H1 (cell line): Measurements from ENCODE around the gene SLC16A9. TPM values are rescaled to one million over a fixed set of nuclear protein-coding genes. Genes with fewer than 3 reads are reported as not detected.

Experiments
- CTCF ChIA-PET: fragments of 300-600 bp; sonication (Branson Sonifier 250); formaldehyde crosslinking; loops from one replicate; lab custom pipeline; 2021; ENCODE audit not compliant: partially characterized antibody; lab: Charles Lee
- POLR2A ChIA-PET: fragments of 300-600 bp; sonication (Branson Sonifier 250); formaldehyde crosslinking; loops from one replicate; lab custom pipeline; 2021; ENCODE audit warnings: inconsistent platforms; ENCODE audit not compliant: partially characterized antibody; lab: Charles Lee
- DNase-seq, 2 experiments: peaks; one replicate each; pipeline versions ENCODE4 v3.0.0 to v3.0.0-alpha.2; 2010 to 2022; ENCODE audit warnings: low spot score in 2 of 2, low read depth in 1 of 2, mixed read lengths in 1 of 2
- FAIRE-seq: peaks from 2 replicates; lab custom pipeline; 2011; peaks lifted over from hg19 to GRCh38; lab: Jason Lieb, UNC
- H2AFZ ChIP-seq: 2 replicates; pipeline ENCODE4 v1.8.1; 2012; ENCODE audit warnings: low read length, inconsistent platforms
- H2AK5ac ChIP-seq: 2 replicates; pipeline ENCODE4 v1.6.1; 2013; ENCODE audit warnings: low read depth, low read length
- H2BK120ac ChIP-seq: replicated peaks from 2 replicates; pipeline ENCODE3; 2013; ENCODE audit warnings: low read depth, low read length, inconsistent platforms
- H2BK12ac ChIP-seq: 2 replicates; pipeline ENCODE4 v1.6.1; 2013; ENCODE audit warnings: low read depth, low read length
- H2BK15ac ChIP-seq: 2 replicates; pipeline ENCODE4 v1.6.1; 2013; ENCODE audit warnings: low read length
- H2BK20ac ChIP-seq: 2 replicates; pipeline ENCODE4 v1.6.1; 2013; ENCODE audit warnings: low read length
- H2BK5ac ChIP-seq: 2 replicates; pipeline ENCODE4 v1.6.1; 2013; ENCODE audit warnings: low read depth, low read length
- H3K14ac ChIP-seq: 2 replicates; pipeline ENCODE4 v1.6.1; 2013; ENCODE audit warnings: inconsistent platforms; ENCODE audit not compliant: insufficient read length
- H3K18ac ChIP-seq: 2 replicates; pipeline ENCODE4 v1.6.1; 2013; ENCODE audit warnings: low read length; ENCODE audit errors: extremely low read depth
- H3K23ac ChIP-seq: 2 replicates; pipeline ENCODE4 v1.6.1; 2013; ENCODE audit warnings: inconsistent platforms; ENCODE audit not compliant: insufficient read length
- H3K23me2 ChIP-seq: 2 replicates; pipeline ENCODE4 v1.6.1; 2013; ENCODE audit warnings: low read depth, low read length
- H3K27ac ChIP-seq: 2 replicates; pipeline ENCODE4 v1.6.1; 2011; ENCODE audit warnings: low read depth, low read length, inconsistent platforms
- H3K27me3 ChIP-seq, 4 experiments: replicated peaks in 1 of 4; 1 replicate in 1 of 4; 2 replicates in 3 of 4; pipeline versions ENCODE4 v1.6.1 to v1.8.1; 2011 to 2013; ENCODE audit warnings: low read length in 3 of 4, mild to moderate bottlenecking in 3 of 4, inconsistent platforms in 2 of 4, mixed read lengths in 2 of 4, moderate library complexity in 1 of 4; ENCODE audit not compliant: control insufficient read depth in 3 of 4, insufficient read depth in 3 of 4; ENCODE audit errors: extremely low read depth in 1 of 4
- H3K36me3 ChIP-seq, 4 experiments: 2 replicates each; pipeline versions ENCODE4 v1.6.1 to v1.8.1; 2011 to 2013; ENCODE audit warnings: mild to moderate bottlenecking in 4 of 4, low read length in 3 of 4, moderate library complexity in 2 of 4, control low read depth in 1 of 4, inconsistent platforms in 1 of 4; ENCODE audit not compliant: insufficient read depth in 4 of 4, control insufficient read depth in 2 of 4
- H3K4ac ChIP-seq: replicated peaks from 2 replicates; pipeline ENCODE3; 2013; ENCODE audit warnings: low read length, low read depth, mixed read lengths, inconsistent platforms; ENCODE audit not compliant: insufficient read length
- H3K4me1 ChIP-seq, 4 experiments: replicated peaks in 1 of 4; 1 replicate in 1 of 4; 2 replicates in 3 of 4; pipeline versions ENCODE4 v1.6.1 to v1.8.1; 2011 to 2013; ENCODE audit warnings: low read length in 3 of 4, inconsistent platforms in 2 of 4, mixed read lengths in 1 of 4; ENCODE audit not compliant: insufficient read depth in 4 of 4, control insufficient read depth in 3 of 4
- H3K4me2 ChIP-seq, 2 experiments: 2 replicates each; pipeline versions ENCODE4 v1.6.1 to v1.8.1; 2011 to 2013; ENCODE audit warnings: low read depth in 2 of 2, low read length in 2 of 2, control low read depth in 1 of 2, inconsistent platforms in 1 of 2, mild to moderate bottlenecking in 1 of 2; ENCODE audit not compliant: insufficient read depth in 1 of 2
- H3K4me3 ChIP-seq, 4 experiments: fragments of 200-600, 300-600 bp in 1 of 4; sonication (generic), shearing (Covaris generic), sonication (Bioruptor Twin) in 1 of 4; 2 replicates each; pipeline versions ENCODE4 v1.5.1 to v1.8.1; 2011 to 2016; ENCODE audit warnings: low read length in 4 of 4, low read depth in 3 of 4, control low read depth in 2 of 4, inconsistent platforms in 2 of 4, mild to moderate bottlenecking in 2 of 4, mixed read lengths in 1 of 4, moderate library complexity in 1 of 4; ENCODE audit not compliant: insufficient read depth in 2 of 4; ENCODE audit errors: extremely low read depth in 1 of 4
- H3K56ac ChIP-seq: replicated peaks from 2 replicates; pipeline ENCODE3; 2013; ENCODE audit warnings: low read depth, mild to moderate bottlenecking, mixed read lengths, low read length, inconsistent platforms; ENCODE audit not compliant: insufficient read length
- H3K79me1 ChIP-seq: 2 replicates; pipeline ENCODE4 v1.6.1; 2013; ENCODE audit warnings: low read depth, low read length, control low read depth
- H3K79me2 ChIP-seq, 2 experiments: 2 replicates each; pipeline versions ENCODE4 v1.6.1 to v1.8.1; 2012 to 2013; ENCODE audit warnings: low read length in 2 of 2, mild to moderate bottlenecking in 2 of 2, inconsistent platforms in 1 of 2; ENCODE audit not compliant: insufficient read depth in 2 of 2, control insufficient read depth in 1 of 2
- H3K9ac ChIP-seq, 4 experiments: replicated peaks in 1 of 4; 1 replicate in 1 of 4; 2 replicates in 3 of 4; pipeline versions ENCODE4 v1.6.1 to v1.8.1; 2011 to 2013; ENCODE audit warnings: low read depth in 3 of 4, low read length in 3 of 4, control low read depth in 2 of 4, mild to moderate bottlenecking in 2 of 4, moderate library complexity in 2 of 4, inconsistent platforms in 1 of 4; ENCODE audit errors: extremely low read depth in 1 of 4
- H3K9me3 ChIP-seq, 2 experiments: 2 replicates each; pipeline versions ENCODE4 v1.6.1 to v1.8.1; 2012 to 2013; ENCODE audit warnings: mild to moderate bottlenecking in 2 of 2, moderate library complexity in 2 of 2, control low read depth in 1 of 2, inconsistent platforms in 1 of 2, low read depth in 1 of 2, low read length in 1 of 2, mixed read lengths in 1 of 2; ENCODE audit not compliant: insufficient read depth in 2 of 2
- H4K20me1 ChIP-seq, 2 experiments: replicated peaks in 1 of 2; 2 replicates each; pipeline versions ENCODE3 to v1.8.1; 2011 to 2013; ENCODE audit warnings: inconsistent platforms in 2 of 2, low read length in 2 of 2, mild to moderate bottlenecking in 1 of 2; ENCODE audit not compliant: insufficient read depth in 2 of 2, control insufficient read depth in 1 of 2
- H4K5ac ChIP-seq: 2 replicates; pipeline ENCODE4 v1.6.1; 2013; ENCODE audit warnings: low read length, low read depth, mixed read lengths, inconsistent platforms; ENCODE audit not compliant: insufficient read length
- H4K8ac ChIP-seq: 2 replicates; pipeline ENCODE4 v1.8.0; 2013; ENCODE audit warnings: mild to moderate bottlenecking, moderate library complexity, low read length, inconsistent platforms; ENCODE audit not compliant: insufficient read depth; ENCODE audit errors: extremely low read depth
- H4K91ac ChIP-seq: replicated peaks from 2 replicates; pipeline ENCODE3; 2013; ENCODE audit warnings: low read length, mixed read lengths, inconsistent platforms; ENCODE audit not compliant: insufficient read length
- EGR1 ChIP-seq: IDR thresholded peaks from 2 replicates; pipeline ENCODE4 v1.6.1; 2011; ENCODE audit warnings: low read depth, low read length, borderline replicate concordance
- JUND ChIP-seq: IDR thresholded peaks from 2 replicates; pipeline ENCODE4 v1.6.1; 2011; ENCODE audit warnings: mild to moderate bottlenecking, improper control_type of control experiment, low read length
- RAD21 ChIP-seq, 2 experiments: IDR thresholded peaks in 1 of 2; conservative IDR thresholded peaks in 1 of 2; 2 replicates each; pipeline ENCODE4 v1.6.1; 2011; ENCODE audit warnings: low read depth in 2 of 2, low read length in 2 of 2, improper control_type of control experiment in 1 of 2, inconsistent platforms in 1 of 2, mild to moderate bottlenecking in 1 of 2, moderate library complexity in 1 of 2
- SIN3A ChIP-seq, 2 experiments: IDR thresholded peaks in 1 of 2; conservative IDR thresholded peaks in 1 of 2; 2 replicates each; pipeline ENCODE4 v1.6.1; 2011 to 2012; ENCODE audit warnings: low read length in 2 of 2, improper control_type of control experiment in 1 of 2, low read depth in 1 of 2, mild to moderate bottlenecking in 1 of 2
- YY1 ChIP-seq: IDR thresholded peaks from 2 replicates; pipeline ENCODE4 v1.6.1; 2011; ENCODE audit warnings: low read depth, mild to moderate bottlenecking, low read length
- WGBS, 2 experiments: shearing (Covaris generic) in 1 of 2; methylation state at CpG; one replicate each; pipeline versions ENCODE4 v1.1.6 to v1.1.7; 2013 to 2015; ENCODE audit warnings: low lambda C conversion rate in 2 of 2, mixed read lengths in 2 of 2, inconsistent platforms in 1 of 2, low coverage in 1 of 2, missing lambda C conversion rate in 1 of 2; ENCODE audit not compliant: insufficient replicate concordance in 2 of 2, insufficient coverage in 1 of 2, insufficient read length in 1 of 2; ENCODE audit errors: extremely low coverage in 1 of 2, missing lambda C conversion rate in 1 of 2; 5-methylcytosine and 5-hydroxymethylcytosine counted together
- polyA plus RNA-seq, 7 experiments: library from polyadenylated mRNA; depleted of rRNA in 3 of 7; stranded (reverse) in 5 of 7; unstranded in 2 of 7; fragments of >200 nt in 5 of 7; fragments of 200-250 nt in 2 of 7; gene quantifications; 1 replicate in 5 of 7; 2 replicates in 1 of 7; 4 replicates in 1 of 7; pipeline versions ENCODE4 v1.2.1 to v1.2.3, GENCODE V29; 2011 to 2013; ENCODE audit warnings: missing spikeins in 2 of 7, mixed read lengths in 2 of 7
- total RNA-seq: library from RNA; stranded (reverse); fragmentation: NEBNext Ultra II Directional; extraction: Animal tissue kit (Norgen Biotek cat#: 25700); gene quantifications from 2 replicates; pipeline ENCODE4 v1.2.1, GENCODE V29; 2021
- TF ChIP-seq, protein P1 (sequence below), 3 experiments: IDR thresholded peaks; 1 replicate in 2 of 3; 2 replicates in 1 of 3; pipeline versions ENCODE4 v1.5.1 to v1.6.1; 2011; ENCODE audit warnings: low read length in 3 of 3, mild to moderate bottlenecking in 3 of 3, inconsistent platforms in 2 of 3, low read depth in 1 of 3, moderate library complexity in 1 of 3; ENCODE audit not compliant: insufficient read depth in 1 of 3; ENCODE audit errors: control extremely low read depth in 1 of 3

SLC16A9 gene
- total and polyA plus RNA-seq, 2 of the 8 experiments (the other 6 are each of a cell fraction or from before 2014, with no cell fraction given) = 11.2 to 20.5 TPM

- no peaks in the 10 kb centered on the region for H3K9me3 ChIP-seq
- TF ChIP-seq YY1 = peak; percentile 91
- TF ChIP-seq EGR1 = no peak
- no peak for TF ChIP-seq SIN3A (conservative IDR thresholded peaks at IDR 0.05 in 1 of 2, IDR thresholded peaks at IDR 0.05 in 1 of 2; ENCODE audit: low read depth in 1 of 2, low read length in 2 of 2)
- TF ChIP-seq, protein P1, sequence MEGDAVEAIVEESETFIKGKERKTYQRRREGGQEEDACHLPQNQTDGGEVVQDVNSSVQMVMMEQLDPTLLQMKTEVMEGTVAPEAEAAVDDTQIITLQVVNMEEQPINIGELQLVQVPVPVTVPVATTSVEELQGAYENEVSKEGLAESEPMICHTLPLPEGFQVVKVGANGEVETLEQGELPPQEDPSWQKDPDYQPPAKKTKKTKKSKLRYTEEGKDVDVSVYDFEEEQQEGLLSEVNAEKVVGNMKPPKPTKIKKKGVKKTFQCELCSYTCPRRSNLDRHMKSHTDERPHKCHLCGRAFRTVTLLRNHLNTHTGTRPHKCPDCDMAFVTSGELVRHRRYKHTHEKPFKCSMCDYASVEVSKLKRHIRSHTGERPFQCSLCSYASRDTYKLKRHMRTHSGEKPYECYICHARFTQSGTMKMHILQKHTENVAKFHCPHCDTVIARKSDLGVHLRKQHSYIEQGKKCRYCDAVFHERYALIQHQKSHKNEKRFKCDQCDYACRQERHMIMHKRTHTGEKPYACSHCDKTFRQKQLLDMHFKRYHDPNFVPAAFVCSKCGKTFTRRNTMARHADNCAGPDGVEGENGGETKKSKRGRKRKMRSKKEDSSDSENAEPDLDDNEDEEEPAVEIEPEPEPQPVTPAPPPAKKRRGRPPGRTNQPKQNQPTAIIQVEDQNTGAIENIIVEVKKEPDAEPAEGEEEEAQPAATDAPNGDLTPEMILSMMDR (IDR thresholded peaks at IDR 0.05; ENCODE audit: control extremely low read depth in 1 of 3, insufficient read depth in 1 of 3, low read depth in 1 of 3, low read length in 3 of 3) = peak; percentile 2 to 95 (median 90)
- TF ChIP-seq JUND = peak; percentile 58; the same call in 1 of the 2 replicates
- peak; percentile 98 to 99 for TF ChIP-seq RAD21 (IDR thresholded peaks at IDR 0.05 in 1 of 2, conservative IDR thresholded peaks at IDR 0.05 in 1 of 2; ENCODE audit: low read depth in 2 of 2, low read length in 2 of 2)
Observed at GRCh38 chr10:59625721-59626522, 83.7 kb downstream of the SLC16A9 start.

More at GRCh38 chr10:59625721-59626522, 83.7 kb downstream of the SLC16A9 start:
- no peak overlapping the region for H2AK5ac ChIP-seq
- 37% methylated on average over 8 of the region's 8 CpGs; no CpG with 5 or more reads in 1 of the 2 experiments for WGBS, 2 experiments
- H3K23ac ChIP-seq = no peak overlapping the region
- no peaks in the 10 kb centered on the region for H3K27me3 ChIP-seq
- H3K27ac ChIP-seq = no peak overlapping the region; the same call in 1 of the 2 replicates
- no peaks in the 10 kb centered on the region for H3K79me2 ChIP-seq
- peak overlapping the region; percentile 54; the same call in 1 of the 2 replicates for H2AFZ ChIP-seq
- no peak overlapping the region for H3K18ac ChIP-seq
- peak overlapping the region; percentile 0 to 15; a peak in 1 of 4 replicates for H3K4me2 ChIP-seq
- H3K4me3 ChIP-seq = no peak overlapping the region
- DNase-seq (peak; percentile 29 to 53), FAIRE-seq (peak; percentile 94)
- H3K4ac ChIP-seq = no peak overlapping the region
- peak overlapping the region; percentile 12 for H4K91ac ChIP-seq
- H3K4me1 ChIP-seq = peaks cover 3 to 4% (median 4%) of the 10 kb centered on the region in 4 experiments; a peak in 4 of 7 replicates
- no peak overlapping the region for H2BK120ac ChIP-seq
- no peak overlapping the region for H3K9ac ChIP-seq
- no peak overlapping the region for H4K5ac ChIP-seq
- no peak overlapping the region for H3K14ac ChIP-seq
- H3K23me2 ChIP-seq = no peaks in the 10 kb centered on the region
- no peak overlapping the region for H2BK5ac ChIP-seq
- H3K79me1 ChIP-seq = no peaks in the 10 kb centered on the region
- ChIA-PET CTCF (interaction anchor here (0.6 to 8.5 kb wide), 61 partner anchors 9 to 582 kb away, joined by 3 to 77 read pairs (median 4); partner anchors contain the start of genes CCDC6 and SLC16A9), POLR2A (interaction anchor here (1.7 kb wide), 1 partner anchor 84 kb away, joined by 3 read pairs; the partner anchor contains the start of gene SLC16A9)
- H3K56ac ChIP-seq = no peak overlapping the region
- peak overlapping the region; percentile 49; the same call in 1 of the 2 replicates for H2BK20ac ChIP-seq
- no peaks in the 10 kb centered on the region for H3K36me3 ChIP-seq
- no peaks in the 10 kb centered on the region for H4K20me1 ChIP-seq
- no peak overlapping the region for H2BK15ac ChIP-seq
- no peak overlapping the region for H4K8ac ChIP-seq
- no peak overlapping the region for H2BK12ac ChIP-seq
